SK-N-MC (cell line): ENCODE results near the gene CALHM2.

Experiments
- EZH2 ChIP-seq: fragments of 200-600 bp; sonication (generic); IDR thresholded peaks from one replicate; pipeline ENCODE4 v1.6.1; 2017; ENCODE audit warnings: antibody characterized with exemption
- FOXP2 ChIP-seq: optimal IDR thresholded peaks from 2 replicates; pipeline ENCODE3; 2011; ENCODE audit warnings: mild to moderate bottlenecking, moderate library complexity; ENCODE audit not compliant: insufficient read depth; ENCODE audit errors: extremely low read length, control extremely low read depth
- POLR2AphosphoS5 ChIP-seq: IDR thresholded peaks from 2 replicates; pipeline ENCODE4 v1.6.1; 2012; ENCODE audit warnings: mild to moderate bottlenecking, low read depth, low read length, borderline replicate concordance

- TF ChIP-seq EZH2 = no peak
- TF ChIP-seq POLR2AphosphoS5 = no peak
- no peak for TF ChIP-seq FOXP2
Measured at GRCh38 chr10:103454026-103454425, 1.9 kb upstream of the CALHM2 start.
